Activated naive CD4-positive, alpha-beta T cell treated with anti-CD3 and anti-CD28 coated beads, Interleukin-2, amount 50 U/mL, for 16 hours (primary cell): ENCODE measurements around the gene TCL1B.

Experiments
- DNase-seq: peaks from one replicate; pipeline ENCODE4 v3.0.0-alpha.2; 2020

Gene TCL1B

DNA sequence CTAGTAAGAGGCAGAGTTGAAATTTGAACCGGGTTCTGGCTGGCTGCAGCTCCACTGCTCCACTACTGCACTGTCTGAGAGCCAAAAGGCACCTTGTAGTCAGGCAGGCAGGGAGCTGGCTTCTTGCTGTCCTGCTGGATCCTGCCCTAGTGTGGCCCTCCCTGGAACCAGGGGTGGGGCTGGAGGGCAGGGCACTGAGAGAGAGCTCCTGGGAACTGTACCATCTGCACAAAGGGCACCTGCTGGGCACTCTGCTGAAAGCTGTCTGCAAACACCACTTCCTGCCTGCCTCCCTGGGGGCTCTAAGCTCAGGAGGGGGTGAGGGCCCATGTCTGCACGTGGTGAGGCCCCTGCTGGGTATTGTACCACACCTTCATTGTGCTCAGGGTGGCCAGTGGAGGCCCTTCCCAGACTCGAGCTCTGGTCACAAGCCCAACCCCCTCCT, 19.0 kb upstream of the TCL1B start:
- no peak for DNase-seq

- DNase-seq: no peak
These were observed 17.9 kb upstream of the TCL1B start for GRCh38 chr14:95668235-95668772.

- DNase-seq: no peak
These were observed 11.6 kb upstream of the TCL1B start for GRCh38 chr14:95674613-95675012.

DNA sequence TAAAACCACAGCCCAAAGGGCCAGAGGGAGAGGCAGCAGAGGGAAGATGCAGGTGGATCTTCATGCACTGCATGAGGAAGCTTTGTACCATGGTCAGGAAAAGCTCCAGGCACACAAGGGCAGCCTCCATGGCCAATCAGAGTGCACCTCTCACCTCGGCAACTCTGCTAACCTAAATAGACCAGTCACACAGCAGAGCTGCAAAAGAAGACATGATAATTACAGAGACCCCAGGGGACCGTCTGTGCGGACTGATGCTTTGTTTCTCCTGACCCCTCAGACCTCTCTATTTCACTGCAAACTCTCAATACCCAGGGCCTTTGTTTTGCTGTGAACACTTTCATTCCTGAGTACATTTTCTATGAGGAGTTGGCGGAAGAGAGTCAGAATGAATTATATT, 10.7 kb upstream of the TCL1B start:
- DNase-seq: no peak

DNA sequence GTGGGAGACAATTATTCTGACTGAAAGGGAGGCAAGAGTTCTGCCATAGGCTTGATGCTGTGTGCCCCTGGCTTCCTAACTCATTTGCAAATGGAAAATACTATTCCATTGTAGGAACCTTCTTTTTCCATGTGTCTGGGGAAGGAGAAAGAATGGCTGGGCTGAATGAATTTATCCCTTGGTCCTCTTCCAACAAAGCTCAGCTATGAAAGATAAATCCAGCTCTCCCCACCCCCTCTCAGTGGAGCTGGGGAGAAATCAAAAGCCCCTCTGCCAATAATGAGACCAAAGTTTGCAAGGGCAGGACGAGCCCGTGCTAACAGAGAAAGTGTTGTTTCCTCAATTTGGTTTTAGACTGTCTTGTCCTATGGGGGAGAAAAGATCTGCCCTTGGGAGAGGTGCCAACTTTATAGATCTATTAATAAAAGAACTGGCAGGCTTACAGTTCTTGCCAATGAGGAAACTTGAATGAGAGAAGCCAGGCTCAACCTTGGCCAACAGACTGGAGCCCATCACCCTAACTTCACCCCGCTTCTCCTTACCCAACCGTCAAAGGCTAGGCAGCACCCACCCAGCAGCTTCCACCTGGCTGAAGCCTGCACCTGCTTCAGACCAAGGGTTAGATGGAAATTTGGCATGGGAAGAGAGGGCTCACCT, 8.9 kb upstream of the TCL1B start:
- DNase-seq: no peak

- DNase-seq: no peak
These were observed 6.9 kb upstream of the TCL1B start for GRCh38 chr14:95679148-95679815.

- no peak for DNase-seq
These were observed 6.1 kb upstream of the TCL1B start for GRCh38 chr14:95679998-95680735.

DNA sequence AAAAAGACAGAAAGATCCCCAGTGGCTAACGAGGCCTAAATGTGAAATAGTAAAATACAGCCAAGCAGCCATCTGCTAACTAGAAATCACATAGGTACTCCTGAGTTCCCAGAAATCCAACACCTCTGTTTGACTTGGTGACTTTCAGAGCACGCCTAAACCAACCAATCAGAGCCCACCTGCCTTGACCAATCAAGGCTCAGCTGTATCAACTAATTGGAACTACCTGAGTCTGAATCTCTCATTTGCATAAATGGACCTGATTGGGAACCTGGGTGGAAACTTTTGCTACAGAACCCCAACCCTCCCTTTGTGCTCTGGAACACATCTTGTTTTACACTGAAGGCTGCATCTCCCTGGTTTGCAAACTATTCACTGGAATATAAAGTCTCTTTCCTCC, 5.1 kb upstream of the TCL1B start:
- no peak for DNase-seq

DNA sequence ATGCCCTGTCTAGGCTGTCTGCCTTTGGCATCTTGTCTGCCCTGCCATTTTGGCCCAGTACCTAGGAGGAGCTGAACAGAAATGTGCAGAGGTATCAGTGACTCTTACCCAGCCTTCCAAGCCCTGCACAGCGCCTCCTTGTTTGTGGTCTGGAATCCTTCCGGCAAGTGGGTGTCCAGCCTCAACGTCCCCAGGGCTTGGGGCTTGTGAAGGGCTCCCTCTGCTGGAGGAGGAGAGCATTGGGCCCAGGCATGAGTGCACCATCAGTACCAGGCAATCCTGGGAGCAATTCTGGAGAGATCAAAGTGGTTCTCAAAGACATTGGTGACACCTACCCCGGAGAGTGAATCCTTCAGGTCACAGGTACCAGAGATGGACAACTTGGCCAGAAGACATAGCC, 2.4 kb upstream of the TCL1B start:
- peak; percentile 22 for DNase-seq

DNA sequence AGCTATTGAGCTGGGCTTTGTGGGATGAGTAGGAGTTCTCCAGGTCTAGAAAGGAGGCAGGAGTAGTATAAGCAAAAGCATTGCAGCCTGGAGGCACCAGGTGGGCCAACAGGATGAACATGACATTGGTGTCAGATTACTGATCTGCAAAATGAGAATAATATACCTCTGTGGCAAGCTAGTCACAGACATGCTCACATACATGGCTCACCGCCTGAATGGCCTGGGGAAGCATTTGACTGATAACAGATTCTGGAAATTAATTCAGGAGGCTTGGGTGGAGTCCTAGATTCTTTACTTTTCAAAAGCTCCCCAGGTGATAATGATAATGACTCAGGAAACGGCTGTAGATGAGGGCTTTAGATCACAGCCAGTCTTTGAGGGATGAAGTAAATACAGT, 709 bp downstream of the TCL1B start:
- no peak for DNase-seq

GRCh38 chr14:95689441-95689840, 3.2 kb downstream of the TCL1B start:
- no peak for DNase-seq

GRCh38 chr14:95690815-95691214, 4.6 kb downstream of the TCL1B start:
- DNase-seq: no peak

- no peak for DNase-seq
These were observed 5.4 kb downstream of the TCL1B start for GRCh38 chr14:95691591-95691990.

- DNase-seq: no peak
These were observed 5.9 kb downstream of the TCL1B start for GRCh38 chr14:95692109-95692508.

GRCh38 chr14:95695051-95695450, 8.8 kb downstream of the TCL1B start:
- no peak for DNase-seq

DNA sequence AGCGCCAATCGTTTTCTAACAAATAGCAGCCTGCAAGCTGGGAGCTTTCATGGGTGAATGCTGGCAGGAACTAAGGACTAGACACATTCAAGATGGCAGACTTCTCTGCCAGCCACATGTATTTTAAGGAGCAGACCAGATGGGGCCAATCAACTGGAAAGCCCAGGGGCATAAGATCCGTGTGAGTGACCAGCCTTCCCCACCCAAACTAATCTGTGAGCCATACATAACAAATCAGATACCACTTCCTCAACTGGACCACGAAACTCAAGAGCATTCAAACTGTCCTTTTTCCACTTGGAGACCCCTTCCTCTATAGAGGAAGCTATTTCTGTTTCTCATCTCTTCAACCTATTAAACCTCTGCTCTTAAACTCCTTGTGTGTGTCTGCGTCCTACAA, 9.7 kb downstream of the TCL1B start:
- DNase-seq: no peak

- no peak for DNase-seq
These were observed 10.5 kb downstream of the TCL1B start for GRCh38 chr14:95696741-95697140.

- DNase-seq: no peak
These were observed 11.5 kb downstream of the TCL1B start for GRCh38 chr14:95697764-95698163.

DNA sequence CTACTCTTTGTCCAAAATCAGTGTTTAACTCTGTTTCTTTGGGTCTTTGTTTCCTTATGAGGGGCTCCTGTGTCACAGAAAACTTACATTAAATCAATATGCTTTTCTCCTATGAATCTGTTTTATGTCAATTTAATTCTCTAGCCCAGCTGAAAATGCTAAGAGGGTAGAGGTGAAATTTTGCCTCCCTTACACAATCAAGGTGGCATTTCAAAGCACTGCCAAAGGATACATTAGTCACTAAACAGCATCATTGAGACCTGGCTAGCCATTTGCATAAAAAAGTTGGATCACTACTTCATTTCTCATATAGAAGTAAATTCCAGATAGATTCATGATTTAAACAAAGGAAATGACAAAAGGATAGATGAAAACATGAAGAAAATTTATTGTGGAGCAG, 12.1 kb downstream of the TCL1B start:
- DNase-seq: no peak

GRCh38 chr14:95699412-95699811, 13.2 kb downstream of the TCL1B start:
- no peak for DNase-seq

GRCh38 chr14:95700221-95700976, 14.2 kb downstream of the TCL1B start:
- DNase-seq: no peak

DNA sequence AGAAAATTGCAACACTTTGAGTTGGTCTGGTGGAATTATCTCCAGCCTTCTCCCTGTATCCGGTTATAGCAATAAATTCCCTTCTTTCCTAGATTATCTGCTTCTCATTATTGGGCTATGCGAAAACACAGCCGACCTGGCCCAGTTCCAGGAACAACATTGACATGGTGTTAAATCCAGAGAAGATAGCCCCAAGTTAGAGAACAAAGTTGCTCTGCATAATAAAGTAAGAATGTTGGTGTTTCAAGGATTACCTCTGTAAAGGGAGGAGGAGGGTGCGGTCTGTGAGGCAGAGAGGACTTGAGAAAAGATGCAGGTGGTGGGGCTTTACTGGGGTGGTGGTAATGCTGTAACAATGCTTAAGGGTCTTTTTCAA, 15.6 kb downstream of the TCL1B start:
- DNase-seq: no peak

- DNase-seq: no peak
These were observed 17.1 kb downstream of the TCL1B start for GRCh38 chr14:95703341-95703740.
